NOMO-1 (cell line): Measurements from ENCODE around the gene MZF1.

Experiments used
- DNase-seq, 2 experiments: peaks; one replicate each; lab custom pipeline; 2025; ENCODE audit not compliant: unreplicated experiment in 2 of 2; lab: John Stamatoyannopoulos, UW

The MZF1 gene

GRCh38 chr19:58570770-58571574, 2.2 kb downstream of the MZF1 start:
- no peak for DNase-seq

- DNase-seq = no peak
These were observed 3.0 kb downstream of the MZF1 start for GRCh38 chr19:58569943-58570670.

- DNase-seq = no peak
These were observed 3.8 kb downstream of the MZF1 start for GRCh38 chr19:58569191-58569942.

- no peak for DNase-seq
These were observed 4.5 kb downstream of the MZF1 start for GRCh38 chr19:58568453-58569130.

GRCh38 chr19:58566989-58567388, 6.1 kb downstream of the MZF1 start:
- DNase-seq = no peak

GRCh38 chr19:58563823-58564222, 9.3 kb downstream of the MZF1 start:
- no peak for DNase-seq

GRCh38 chr19:58563034-58563573, 10.0 kb downstream of the MZF1 start:
- no peak for DNase-seq

- DNase-seq = no peak
These were observed 10.8 kb downstream of the MZF1 start for GRCh38 chr19:58562122-58563033.

GRCh38 chr19:58561373-58562121, 11.6 kb downstream of the MZF1 start:
- DNase-seq = no peak

GRCh38 chr19:58560921-58561320, 12.2 kb downstream of the MZF1 start:
- no peak for DNase-seq

- no peak for DNase-seq
These were observed 12.9 kb downstream of the MZF1 start for GRCh38 chr19:58560007-58560887.

- DNase-seq = no peak
These were observed 13.7 kb downstream of the MZF1 start for GRCh38 chr19:58559275-58560006.

GRCh38 chr19:58558623-58559274, 14.4 kb downstream of the MZF1 start:
- no peak for DNase-seq

- no peak for DNase-seq
These were observed 15.0 kb downstream of the MZF1 start, which contains the start of gene UBE2M for GRCh38 chr19:58558066-58558622. Gene UBE2M, minus strand, starts transcription at chr19:58558611. Its CDS starts 230 bp downstream, at chr19:58558381.

GRCh38 chr19:58557221-58558065, 15.7 kb downstream of the MZF1 start:
- no peak for DNase-seq
